ENCODE results near the gene ARF5.
"Not testable (repeated sequence)": the region's sequence is repeated elsewhere in the genome, so short reads cannot be mapped to it uniquely, and the experiment has no call there.

ARF5 gene

GRCh38 chr7:127588019-127588696, at the start of gene ARF5:
Gene ARF5, plus strand, starts transcription at chr7:127588411. Its CDS starts 88 bp downstream, at chr7:127588499.
- no peak for FAIRE-seq

- FAIRE-seq: no peak
Measured at GRCh38 chr7:127539116-127539515, 49.1 kb upstream of the ARF5 start.

- not testable (repeated sequence) for FAIRE-seq
Measured at GRCh38 chr7:127540461-127540860, 47.8 kb upstream of the ARF5 start.

- no peak for FAIRE-seq
Measured at GRCh38 chr7:127541548-127541947, 46.7 kb upstream of the ARF5 start.

- no peak for FAIRE-seq
Measured at GRCh38 chr7:127546313-127546712, 41.9 kb upstream of the ARF5 start.

GRCh38 chr7:127550247-127550646, 38.0 kb upstream of the ARF5 start:
- no peak for FAIRE-seq

- no peak for FAIRE-seq
Measured at GRCh38 chr7:127551941-127552340, 36.3 kb upstream of the ARF5 start.

- no peak for FAIRE-seq
Measured at GRCh38 chr7:127556404-127556803, 31.8 kb upstream of the ARF5 start.

GRCh38 chr7:127557803-127558202, 30.4 kb upstream of the ARF5 start:
- FAIRE-seq: no peak

GRCh38 chr7:127566242-127566641, 22.0 kb upstream of the ARF5 start:
- no peak for FAIRE-seq

- FAIRE-seq: not testable (repeated sequence)
Measured at GRCh38 chr7:127568034-127568433, 20.2 kb upstream of the ARF5 start.

- FAIRE-seq: no peak
Measured at GRCh38 chr7:127571741-127572505, 16.3 kb upstream of the ARF5 start.

GRCh38 chr7:127578036-127578684, 10.1 kb upstream of the ARF5 start:
- FAIRE-seq: no peak

- no peak for FAIRE-seq
Measured at GRCh38 chr7:127578711-127579275, 9.4 kb upstream of the ARF5 start.

GRCh38 chr7:127580612-127581011, 7.6 kb upstream of the ARF5 start:
- FAIRE-seq: no peak

- FAIRE-seq: no peak
Measured at GRCh38 chr7:127581716-127582115, 6.5 kb upstream of the ARF5 start.

- no peak for FAIRE-seq
Measured at GRCh38 chr7:127582361-127582760, 5.8 kb upstream of the ARF5 start.

GRCh38 chr7:127584648-127585043, 3.6 kb upstream of the ARF5 start:
- FAIRE-seq: no peak

GRCh38 chr7:127585044-127585953, 2.9 kb upstream of the ARF5 start, which contains the start of gene GCC1:
Gene GCC1, minus strand, starts transcription at chr7:127585596. Its CDS starts 414 bp downstream, at chr7:127585182.
- no peak for FAIRE-seq

GRCh38 chr7:127586346-127586745, 1.9 kb upstream of the ARF5 start:
- no peak for FAIRE-seq

- FAIRE-seq: no peak
Measured at GRCh38 chr7:127587663-127588018, 570 bp upstream of the ARF5 start.
